Fibroblast of lung (primary cell): ENCODE data around the gene AKAP8. TPM values are rescaled to one million over a fixed set of nuclear protein-coding genes. Genes with fewer than 3 reads are reported as not detected.

Experiments used
- DNase-seq, 2 donors: peaks; one replicate each; pipeline versions ENCODE4 v3.0.0 to v3.0.0-alpha.2; 2010; ENCODE audit warnings: low read depth in 2 of 2
- H2AFZ ChIP-seq: 2 replicates; pipeline ENCODE4 v1.5.1; 2012; ENCODE audit warnings: low read length, control low read depth, inconsistent platforms
- H3K27ac ChIP-seq: 2 replicates; pipeline ENCODE4 v1.5.1; 2011; ENCODE audit warnings: low read length, control low read depth; ENCODE audit not compliant: insufficient read depth
- H3K27me3 ChIP-seq: 2 replicates; pipeline ENCODE4 v1.5.1; 2011; ENCODE audit warnings: mild to moderate bottlenecking, low read length; ENCODE audit not compliant: control insufficient read depth, insufficient read depth
- H3K36me3 ChIP-seq: 2 replicates; pipeline ENCODE4 v1.5.1; 2011; ENCODE audit warnings: low read length; ENCODE audit not compliant: control insufficient read depth, insufficient read depth
- H3K4me1 ChIP-seq: 2 replicates; pipeline ENCODE4 v1.5.1; 2011; ENCODE audit warnings: low read length; ENCODE audit not compliant: control insufficient read depth, insufficient read depth; ENCODE audit errors: extremely low read depth
- H3K4me2 ChIP-seq: 2 replicates; pipeline ENCODE4 v1.5.1; 2011; ENCODE audit warnings: low read length, control low read depth; ENCODE audit not compliant: insufficient read depth; ENCODE audit errors: extremely low read depth
- H3K4me3 ChIP-seq, 4 experiments: fragments of 200-600 bp in 1 of 4; sonication (generic) in 1 of 4; replicated peaks in 1 of 4; 2 replicates each; pipeline ENCODE4 v1.5.1; 2011 to 2016; ENCODE audit warnings: low read length in 4 of 4, low read depth in 3 of 4, mild to moderate bottlenecking in 3 of 4, control low read depth in 2 of 4, inconsistent platforms in 1 of 4, mixed read lengths in 1 of 4; ENCODE audit not compliant: insufficient read depth in 1 of 4; ENCODE audit errors: control extremely low read depth in 1 of 4
- H3K79me2 ChIP-seq: 2 replicates; pipeline ENCODE4 v1.5.1; 2012; ENCODE audit warnings: mild to moderate bottlenecking, low read length, inconsistent platforms; ENCODE audit not compliant: control insufficient read depth, insufficient read depth
- H3K9ac ChIP-seq: 2 replicates; pipeline ENCODE4 v1.5.1; 2011; ENCODE audit warnings: mild to moderate bottlenecking, low read length, control low read depth; ENCODE audit not compliant: insufficient read depth
- H3K9me3 ChIP-seq: 2 replicates; pipeline ENCODE4 v1.5.1; 2012; ENCODE audit warnings: low read depth, low read length; ENCODE audit not compliant: control insufficient read depth, insufficient read depth
- H4K20me1 ChIP-seq: 2 replicates; pipeline ENCODE4 v1.5.1; 2011; ENCODE audit warnings: low read length; ENCODE audit not compliant: control insufficient read depth, insufficient read depth; ENCODE audit errors: extremely low read depth
- CTCF ChIP-seq, 2 donors: IDR thresholded peaks in 1 of 2; conservative IDR thresholded peaks in 1 of 2; 1 replicate in 1 of 2; 2 replicates in 1 of 2; pipeline ENCODE4 v1.5.1; 2011 to 2012; ENCODE audit warnings: low read length in 2 of 2, control low read depth in 1 of 2, inconsistent platforms in 1 of 2, low read depth in 1 of 2, mild to moderate bottlenecking in 1 of 2
- EZH2 ChIP-seq: IDR thresholded peaks from 2 replicates; pipeline ENCODE4 v1.5.1; 2012; ENCODE audit warnings: low read length, control low read depth, mild to moderate bottlenecking; ENCODE audit errors: missing control alignments
- polyA plus RNA-seq, 2 donors: library from polyadenylated mRNA; depleted of rRNA in 1 of 2; stranded (reverse) in 1 of 2; unstranded in 1 of 2; fragments of >200 nt; gene quantifications; 2 replicates each; pipeline ENCODE4 v1.2.1, GENCODE V29; 2011 to 2012; ENCODE audit warnings: missing spikeins in 1 of 2
- total RNA-seq: library from RNA; depleted of rRNA; stranded (reverse); fragments of >200 nt; gene quantifications from 2 replicates; pipeline ENCODE4 v1.2.1, GENCODE V29; 2014

The AKAP8 gene
- total and polyA plus RNA-seq, 2 donors (not counting 1 experiment from before 2014, with no cell fraction given) = 9.9 to 13.0 TPM

- Histone ChIP-seq H3K27me3 (no peaks in the 10 kb centered on the region), H3K4me2 (no peak overlapping the region), H3K27ac (no peak overlapping the region), H4K20me1 (peaks cover 6% of the 10 kb centered on the region), H3K9ac (no peak overlapping the region), H2AFZ (no peak overlapping the region), H3K4me1 (peaks cover 38% of the 10 kb centered on the region), H3K79me2 (peaks cover 96% of the 10 kb centered on the region), H3K4me3 (no peak overlapping the region), H3K36me3 (no peaks in the 10 kb centered on the region), H3K9me3 (no peaks in the 10 kb centered on the region)
- TF ChIP-seq EZH2 = no peak
- no peak for TF ChIP-seq CTCF (conservative IDR thresholded peaks at IDR 0.05 in 1 of 2, IDR thresholded peaks at IDR 0.05 in 1 of 2; ENCODE audit: low read depth in 1 of 2, low read length in 2 of 2)
- DNase-seq = no peak
These were observed 54.6 kb downstream of the AKAP8 start for GRCh38 chr19:15324791-15325519.

GRCh38 chr19:15323496-15324235 is 55.9 kb downstream of the AKAP8 start:
- DNase-seq = peak; percentile 34 to 72
- no peak overlapping the region for H3K9ac ChIP-seq
- peaks cover 7% of the 10 kb centered on the region for H4K20me1 ChIP-seq
- H3K36me3 ChIP-seq = no peaks in the 10 kb centered on the region
- H3K79me2 ChIP-seq = peaks cover 96% of the 10 kb centered on the region
- H3K27me3 ChIP-seq = no peaks in the 10 kb centered on the region
- H3K4me3 ChIP-seq = no peak overlapping the region
- no peaks in the 10 kb centered on the region for H3K9me3 ChIP-seq
- no peak for TF ChIP-seq CTCF (conservative IDR thresholded peaks at IDR 0.05 in 1 of 2, IDR thresholded peaks at IDR 0.05 in 1 of 2; ENCODE audit: low read depth in 1 of 2, low read length in 2 of 2)
- no peak overlapping the region for H2AFZ ChIP-seq
- H3K4me2 ChIP-seq = no peak overlapping the region
- peak overlapping the region; percentile 47 for H3K27ac ChIP-seq
- peaks cover 51% of the 10 kb centered on the region for H3K4me1 ChIP-seq

GRCh38 chr19:15321739-15322138 is 57.8 kb downstream of the AKAP8 start:
- peaks cover 59% of the 10 kb centered on the region for H3K4me1 ChIP-seq
- H3K27me3 ChIP-seq = no peaks in the 10 kb centered on the region
- DNase-seq = no peak
- H3K4me2 ChIP-seq = peak overlapping the region; percentile 58
- H3K9ac ChIP-seq = no peak overlapping the region
- peak overlapping the region; percentile 56 for H3K27ac ChIP-seq
- H3K79me2 ChIP-seq = peaks cover 96% of the 10 kb centered on the region
- TF ChIP-seq EZH2 = no peak
- no peak for TF ChIP-seq CTCF (conservative IDR thresholded peaks at IDR 0.05 in 1 of 2, IDR thresholded peaks at IDR 0.05 in 1 of 2; ENCODE audit: low read depth in 1 of 2, low read length in 2 of 2)
- peaks cover 20% of the 10 kb centered on the region for H4K20me1 ChIP-seq
- H3K9me3 ChIP-seq = no peaks in the 10 kb centered on the region
- H3K36me3 ChIP-seq = peaks cover 1% of the 10 kb centered on the region
- H2AFZ ChIP-seq = no peak overlapping the region
- H3K4me3 ChIP-seq = no peak overlapping the region
